ENCODE results near the gene KIAA0319L. TPM values are rescaled to one million over a fixed set of nuclear protein-coding genes. Genes with fewer than 3 reads are reported as not detected.

The KIAA0319L gene
- total and polyA plus RNA-seq, 2 experiments from 2014 or later = 27.2 to 75.1 TPM

GRCh38 chr1:35539073-35539823 is 18.0 kb downstream of the KIAA0319L start:
- Histone ChIP-seq H2AFZ (no peak overlapping the region), H3K4me2 (peak overlapping the region; percentile 29; the same call in 1 of the 2 replicates), H3F3A (replicated peaks; ENCODE audit: low read depth) (no peaks in the 10 kb centered on the region), H3K27me3 (ENCODE audit: insufficient read depth) (no peaks in the 10 kb centered on the region), H3K4me3 (no peak overlapping the region), H3K27ac (ENCODE audit: low read depth) (peak overlapping the region; percentile 50), H3K4me1 (ENCODE audit: insufficient read depth) (peaks cover 53% of the 10 kb centered on the region), H4K20me1 (replicated peaks; ENCODE audit: insufficient read depth) (peaks cover under 1% of the 10 kb centered on the region; the same call in 1 of the 2 replicates), H3K79me2 (replicated peaks; ENCODE audit: insufficient read depth) (peaks cover 92% of the 10 kb centered on the region), H3K9me2 (ENCODE audit: insufficient read depth) (no peaks in the 10 kb centered on the region), H3K36me3 (ENCODE audit: insufficient read depth) (no peaks in the 10 kb centered on the region; the same call in 1 of the 2 replicates)
- Mint-ChIP-seq H3K27ac (peak overlapping the region; percentile 61), H3K9me3 (no peaks in the 10 kb centered on the region), H3K36me3 (ENCODE audit: low read depth) (peaks cover 15% of the 10 kb centered on the region), H3K4me1 (peaks cover 53% of the 10 kb centered on the region), H3K27me3 (ENCODE audit: insufficient read depth, low read depth, poor library complexity) (peaks cover 2% of the 10 kb centered on the region), H3K4me3 (no peak overlapping the region)
- no peak for TF ChIP-seq ZNF462 (CRISPR knock-in tag; IDR thresholded peaks at IDR 0.05)
- TF ChIP-seq CTCF (conservative IDR thresholded peaks at IDR 0.05; ENCODE audit: low read depth in 2 of 2) = no peak
- TF ChIP-seq ZNF331 (CRISPR knock-in tag; IDR thresholded peaks at IDR 0.05; ENCODE audit: low read depth) = no peak
- no peak for TF ChIP-seq NANOG (IDR thresholded peaks at IDR 0.05; ENCODE audit: borderline replicate concordance)
- no peak for TF ChIP-seq ZNF114 (CRISPR knock-in tag; IDR thresholded peaks at IDR 0.05)
- TF ChIP-seq JUNB (IDR thresholded peaks at IDR 0.05; ENCODE audit: unreplicated experiment) = no peak
- TF ChIP-seq ETS1 (IDR thresholded peaks at IDR 0.05) = no peak
- no peak for TF ChIP-seq CREB1 (CRISPR knock-in tag; IDR thresholded peaks at IDR 0.05; ENCODE audit: low read depth)
- no peak for TF ChIP-seq REST (IDR thresholded peaks at IDR 0.05; ENCODE audit: unreplicated experiment)
- no peak for TF ChIP-seq EZH2 (IDR thresholded peaks at IDR 0.05; ENCODE audit: low read depth, unreplicated experiment)
- no peak for TF ChIP-seq POLR2AphosphoS5 (IDR thresholded peaks at IDR 0.05; ENCODE audit: low read depth)
- TF ChIP-seq EZH2phosphoT487 (IDR thresholded peaks at IDR 0.05; ENCODE audit: unreplicated experiment) = no peak
- TF ChIP-seq STAT1 (IDR thresholded peaks at IDR 0.05; ENCODE audit: unreplicated experiment) = no peak
- DNase-seq (ENCODE audit: low spot score) (no peak), ATAC-seq (peak; percentile 36)

All from GM23338 (cell line).